HepG2 (cell line): ENCODE data around the gene TCAP. TPM values are rescaled to one million over a fixed set of nuclear protein-coding genes. Genes with fewer than 3 reads are reported as not detected.

ENCODE experiments used
- ATAC-seq: fragments of 200-7000 bp; cut with Tn5 transposase; 3 replicates; pipeline ENCODE4 v1.9.1; 2020; ENCODE audit warnings: mild to moderate bottlenecking, moderate library complexity
- BruUV-seq: library from RNA; stranded (reverse); fragments of 400-500 nt; replicated peaks from 2 replicates; lab custom pipeline; 2021; lab: Mats Ljungman, UMichigan
- CTCF ChIA-PET: fragments of 300-600 bp; formaldehyde crosslinking; extraction: SDS; loops from one replicate; lab custom pipeline; 2021; ENCODE audit warnings: low total read pairs, inconsistent platforms, low intra/inter-chr PET ratio; lab: Yijun Ruan, JAX
- POLR2A ChIA-PET: fragments of 350-600 bp; sonication (Branson Sonifier 250); formaldehyde crosslinking; loops from one replicate; lab custom pipeline; 2020; ENCODE audit warnings: antibody characterized with exemption, inconsistent platforms; lab: Yijun Ruan, JAX
- DNase-seq: peaks from one replicate; pipeline ENCODE4 v3.0.0-alpha.2; 2015; ENCODE audit warnings: low spot score
- FAIRE-seq: peaks from 3 replicates; lab custom pipeline; 2011; peaks lifted over from hg19 to GRCh38; lab: Jason Lieb, UNC
- H2AFZ ChIP-seq: one replicate; pipeline ENCODE4 v1.6.1; 2011; ENCODE audit warnings: low read length, inconsistent platforms
- H3K27ac ChIP-seq: fragments of 300-600 bp; 3 replicates; pipeline ENCODE4 v1.8.0; 2011; ENCODE audit warnings: mixed run types, mild to moderate bottlenecking, mixed read lengths, low read length, inconsistent platforms; ENCODE audit not compliant: insufficient read depth; ENCODE audit errors: extremely low read length
- H3K27me3 ChIP-seq, 2 experiments: fragments of 200-600 bp in 1 of 2; 2 replicates in 1 of 2; 3 replicates in 1 of 2; pipeline versions ENCODE4 v1.6.0 to v1.8.0; 2011; ENCODE audit warnings: low read length in 2 of 2, mild to moderate bottlenecking in 2 of 2, moderate library complexity in 2 of 2, inconsistent platforms in 1 of 2; ENCODE audit not compliant: insufficient read depth in 2 of 2, control insufficient read depth in 1 of 2
- H3K36me3 ChIP-seq, 2 experiments: fragments of 200-600 bp in 1 of 2; replicated peaks in 1 of 2; 2 replicates in 1 of 2; 3 replicates in 1 of 2; pipeline versions ENCODE4 v1.5.1 to v1.8.0; 2011; ENCODE audit warnings: low read length in 2 of 2, inconsistent platforms in 1 of 2; ENCODE audit not compliant: insufficient read depth in 2 of 2, control insufficient read depth in 1 of 2
- H3K4me1 ChIP-seq: 2 replicates; pipeline ENCODE4 v1.5.1; 2012; ENCODE audit warnings: low read length, inconsistent platforms; ENCODE audit not compliant: insufficient read depth
- H3K4me2 ChIP-seq: 2 replicates; pipeline ENCODE4 v1.6.0; 2011; ENCODE audit warnings: low read depth, low read length, inconsistent platforms
- H3K4me3 ChIP-seq, 3 experiments: fragments of 200-600 bp in 1 of 3; sonication (generic), shearing (Covaris generic) in 1 of 3; replicated peaks in 1 of 3; 2 replicates each; pipeline ENCODE4 v1.5.1; 2011 to 2016; ENCODE audit warnings: low read length in 3 of 3, inconsistent platforms in 2 of 3, low read depth in 2 of 3, mild to moderate bottlenecking in 2 of 3, control low read depth in 1 of 3, mixed read lengths in 1 of 3; ENCODE audit not compliant: insufficient read depth in 1 of 3
- H3K79me2 ChIP-seq: one replicate; pipeline ENCODE4 v1.6.1; 2011; ENCODE audit warnings: low read length, inconsistent platforms; ENCODE audit not compliant: insufficient read depth
- H3K9ac ChIP-seq: 2 replicates; pipeline ENCODE4 v1.6.0; 2011; ENCODE audit warnings: mild to moderate bottlenecking, low read depth, low read length, inconsistent platforms; ENCODE audit not compliant: insufficient read depth
- H3K9me3 ChIP-seq: 2 replicates; pipeline ENCODE4 v1.5.1; 2012; ENCODE audit warnings: mild to moderate bottlenecking, low read length
- H4K20me1 ChIP-seq: 2 replicates; pipeline ENCODE4 v1.6.0; 2011; ENCODE audit warnings: inconsistent platforms, mild to moderate bottlenecking, low read length, moderate library complexity; ENCODE audit not compliant: insufficient read depth
- ATAD3A ChIP-seq: sonication (generic); formaldehyde crosslinking; IDR thresholded peaks from 2 replicates; pipeline ENCODE4 v1.4.0; 2020; ENCODE audit warnings: missing genetic modification reagents
- CBX1 ChIP-seq: IDR thresholded peaks from one replicate; pipeline ENCODE4 v1.6.1; 2016; ENCODE audit warnings: antibody characterized with exemption, low read depth
- CBX5 ChIP-seq: sonication (generic); formaldehyde crosslinking; IDR thresholded peaks from 2 replicates; pipeline ENCODE4 v1.4.0; 2020; ENCODE audit warnings: missing genetic modification reagents, borderline replicate concordance
- ETS1 ChIP-seq: sonication (generic); formaldehyde crosslinking; IDR thresholded peaks from 2 replicates; pipeline ENCODE4 v1.4.0; 2020; ENCODE audit warnings: missing genetic modification reagents
- GABPB1 ChIP-seq: IDR thresholded peaks from 2 replicates; pipeline ENCODE4 v1.6.1; 2016; ENCODE audit warnings: mild to moderate bottlenecking, missing genetic modification reagents, moderate library complexity, missing compliant biosample characterization
- HDAC2 ChIP-seq: sonication (generic); formaldehyde crosslinking; IDR thresholded peaks from 2 replicates; pipeline ENCODE4 v1.4.0; 2020; ENCODE audit warnings: missing genetic modification reagents
- HNF4G ChIP-seq, 2 experiments: sonication (generic) in 1 of 2; formaldehyde crosslinking in 1 of 2; IDR thresholded peaks; 2 replicates each; pipeline versions ENCODE4 v1.4.0 to v1.6.1; 2011 to 2020; ENCODE audit warnings: borderline replicate concordance in 2 of 2, low read depth in 2 of 2, mild to moderate bottlenecking in 2 of 2, low read length in 1 of 2, missing genetic modification reagents in 1 of 2, moderate library complexity in 1 of 2
- IKZF1 ChIP-seq: fragments of 450-650 bp; IDR thresholded peaks from 2 replicates; pipeline ENCODE4 v1.7.1; 2016
- KAT7 ChIP-seq: IDR thresholded peaks from 2 replicates; pipeline ENCODE4 v1.6.1; 2018; ENCODE audit warnings: borderline replicate concordance, missing compliant biosample characterization
- POGZ ChIP-seq: sonication (generic); formaldehyde crosslinking; IDR thresholded peaks from 2 replicates; pipeline ENCODE4 v1.4.0; 2020; ENCODE audit warnings: mild to moderate bottlenecking, missing genetic modification reagents
- SALL1 ChIP-seq: sonication (generic); formaldehyde crosslinking; IDR thresholded peaks from 2 replicates; pipeline ENCODE4 v1.8.0; 2022; ENCODE audit warnings: mild to moderate bottlenecking, missing genetic modification reagents
- SAP130 ChIP-seq: IDR thresholded peaks from 2 replicates; pipeline ENCODE4 v1.6.1; 2016; ENCODE audit warnings: low read depth
- SP5 ChIP-seq: IDR thresholded peaks from 2 replicates; pipeline ENCODE4 v1.6.1; 2016; ENCODE audit warnings: low read depth, borderline replicate concordance
- SSRP1 ChIP-seq: IDR thresholded peaks from 2 replicates; pipeline ENCODE4 v1.6.1; 2016; ENCODE audit warnings: control low read depth
- TBX3 ChIP-seq: fragments of 450-650 bp; IDR thresholded peaks from 2 replicates; pipeline ENCODE4 v1.6.1; 2017; ENCODE audit warnings: antibody characterized with exemption, mild to moderate bottlenecking, inconsistent platforms, borderline replicate concordance
- TERF1 ChIP-seq: sonication (generic); formaldehyde crosslinking; IDR thresholded peaks from 2 replicates; pipeline ENCODE4 v1.8.0; 2022; ENCODE audit warnings: mild to moderate bottlenecking, missing genetic modification reagents, moderate library complexity
- XRCC5 ChIP-seq: fragments of 200-400 bp; formaldehyde crosslinking; optimal IDR thresholded peaks from 2 replicates; pipeline ENCODE3; 2017; ENCODE audit warnings: mild to moderate bottlenecking, low read length
- ZMYM3 ChIP-seq: sonication (generic); formaldehyde crosslinking; IDR thresholded peaks from 2 replicates; pipeline ENCODE4 v1.5.1; 2020; ENCODE audit warnings: mild to moderate bottlenecking, missing genetic modification reagents
- ZNF12 ChIP-seq: sonication (generic); formaldehyde crosslinking; IDR thresholded peaks from 2 replicates; pipeline ENCODE4 v1.5.0; 2020; ENCODE audit warnings: missing genetic modification reagents
- ZNF564 ChIP-seq: sonication (generic); formaldehyde crosslinking; IDR thresholded peaks from 2 replicates; pipeline ENCODE4 v1.8.1; 2023; ENCODE audit warnings: mild to moderate bottlenecking, missing genetic modification reagents
- ZNF567 ChIP-seq: sonication (generic); formaldehyde crosslinking; IDR thresholded peaks from 2 replicates; pipeline ENCODE4 v1.8.1; 2023; ENCODE audit warnings: mild to moderate bottlenecking, missing genetic modification reagents, borderline replicate concordance
- ZNF850 ChIP-seq: sonication (generic); formaldehyde crosslinking; conservative IDR thresholded peaks from 2 replicates; pipeline ENCODE4 v1.9.0; 2021; ENCODE audit warnings: mild to moderate bottlenecking, missing genetic modification reagents
- WGBS: methylation state at CpG from one replicate; pipeline ENCODE4 v1.1.6; 2017; ENCODE audit warnings: low lambda C conversion rate; 5-methylcytosine and 5-hydroxymethylcytosine counted together
- in situ Hi-C: cut with HindIII; loops from 2 replicates; pipeline ENCODE4 v1.10.0; 2017; ENCODE audit warnings: low pct_unique_long_range_greater_than_20kb; ENCODE audit not compliant: extremely low pct_ligation_motif_present
- intact Hi-C: fragments of 100-400 bp; cut with micrococcal nuclease; formaldehyde crosslinking; loops from one replicate; pipeline ENCODE4 v1.10.0; 2022; ENCODE audit not compliant: unreplicated experiment
- polyA plus RNA-seq, 8 experiments: library from polyadenylated mRNA; depleted of rRNA in 3 of 8; stranded (reverse) in 7 of 8; unstranded in 1 of 8; fragments of >200 nt; fragmentation: Illumina TruSeq in 4 of 8; extraction: Trizol in 4 of 8; gene quantifications; 2 replicates each; pipeline versions ENCODE4 v1.2.1 to v1.2.3, GENCODE V29; 2011 to 2016; ENCODE audit warnings: low read depth in 4 of 8, missing spikeins in 1 of 8, mixed read lengths in 1 of 8; ENCODE audit not compliant: insufficient read depth in 1 of 8
- total RNA-seq, 5 experiments: library from RNA; depleted of rRNA; stranded (reverse); fragments of >200 nt; fragmentation: Illumina TruSeq; extraction: Trizol; gene quantifications; 2 replicates each; pipeline ENCODE4 v1.2.3, GENCODE V29; 2016; ENCODE audit warnings: low read depth in 1 of 5
- TF ChIP-seq, protein P1 (sequence below): sonication (generic); IDR thresholded peaks from 2 replicates; pipeline ENCODE4 v1.6.1; 2016; ENCODE audit warnings: low read depth, borderline replicate concordance

TCAP gene
- total and polyA plus RNA-seq, 2 of the 13 experiments (the other 11 are each of a cell fraction or from before 2014, with no cell fraction given) = 0.24 to 0.65 TPM

DNA sequence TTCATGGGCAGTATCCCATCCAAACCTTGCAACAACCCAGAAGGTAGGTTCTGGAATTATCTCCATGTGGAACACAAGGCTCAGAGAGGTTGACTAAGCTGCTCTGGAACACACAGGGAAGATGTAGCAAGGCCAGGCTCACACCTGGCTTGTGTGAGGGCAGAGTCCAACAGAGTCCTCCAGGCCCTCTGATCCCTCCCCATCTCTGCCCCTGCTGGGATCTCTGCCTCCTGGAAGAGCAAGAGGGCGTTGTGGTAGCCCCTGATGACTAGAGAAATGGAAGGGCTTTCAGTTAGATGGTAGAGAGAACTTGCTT is 45.4 kb upstream of the TCAP start:
- intact Hi-C loops = no loop called here
- no peaks in the 10 kb centered on the region for H3K9me3 ChIP-seq
- H3K9ac ChIP-seq = no peak overlapping the region
- in situ Hi-C loops = loop anchor here (5.0 kb wide), 3 partner anchors 53 to 133 kb away; no protein-coding TSS in a partner anchor
- no peaks in the 10 kb centered on the region for H3K79me2 ChIP-seq
- no peak overlapping the region for H3K4me2 ChIP-seq
- FAIRE-seq = peak; percentile 83
- no TSS peak for BruUV-seq
- H3K4me1 ChIP-seq = peaks cover 34% of the 10 kb centered on the region
- ChIA-PET POLR2A (interaction anchor here (0.6 to 1.3 kb wide), 3 partner anchors 18 to 75 kb away, joined by 3 to 5 read pairs (median 5); no protein-coding TSS in a partner anchor), CTCF (interaction anchor here (1.2 to 4.7 kb wide), 2 partner anchors 51 to 135 kb away, joined by 6 to 136 read pairs; partner anchors contain the start of gene PNMT)
- DNase-seq = peak; percentile 44
- ATAC-seq = peak; percentile 15; the same call in 2 of the 3 replicates
- 0% methylated on average over 1 of the region's 1 CpG for WGBS
- H3K36me3 ChIP-seq = no peaks in the 10 kb centered on the region
- H3K27me3 ChIP-seq = peaks cover 5 to 53% of the 10 kb centered on the region in 2 experiments
- H3K4me3 ChIP-seq = no peak overlapping the region
- H4K20me1 ChIP-seq = no peaks in the 10 kb centered on the region
- H2AFZ ChIP-seq = no peak overlapping the region
- no peak overlapping the region for H3K27ac ChIP-seq
- TF ChIP-seq KAT7 (CRISPR knock-in tag) = no peak
- TF ChIP-seq IKZF1 = no peak
- TF ChIP-seq CBX1 = peak; percentile 34
- TF ChIP-seq, protein P1, sequence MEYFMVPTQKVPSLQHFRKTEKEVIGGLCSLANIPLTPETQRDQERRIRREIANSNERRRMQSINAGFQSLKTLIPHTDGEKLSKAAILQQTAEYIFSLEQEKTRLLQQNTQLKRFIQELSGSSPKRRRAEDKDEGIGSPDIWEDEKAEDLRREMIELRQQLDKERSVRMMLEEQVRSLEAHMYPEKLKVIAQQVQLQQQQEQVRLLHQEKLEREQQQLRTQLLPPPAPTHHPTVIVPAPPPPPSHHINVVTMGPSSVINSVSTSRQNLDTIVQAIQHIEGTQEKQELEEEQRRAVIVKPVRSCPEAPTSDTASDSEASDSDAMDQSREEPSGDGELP = no peak; the same call in 1 of the 2 replicates
- no peak for TF ChIP-seq ATAD3A (CRISPR knock-in tag)
- no peak for TF ChIP-seq GABPB1
- 0 out of 2 replicates have a peak, but pooled peaks have one; percentile 46 for TF ChIP-seq SSRP1 (CRISPR knock-in tag)
- TF ChIP-seq HNF4G (IDR thresholded peaks at IDR 0.05; ENCODE audit: borderline replicate concordance, low read depth, low read length) = peak; percentile 57
- no peak; the same call in 1 of the 2 replicates for TF ChIP-seq HNF4G (CRISPR knock-in tag; IDR thresholded peaks at IDR 0.05; ENCODE audit: borderline replicate concordance, low read depth)
- no peak for TF ChIP-seq ETS1 (CRISPR knock-in tag)
- TF ChIP-seq ZNF564 = no peak
- TF ChIP-seq ZNF850 (CRISPR knock-in tag) = no peak
- 0 out of 2 replicates have a peak, but pooled peaks have one; percentile 18 for TF ChIP-seq SALL1 (CRISPR knock-in tag)
- TF ChIP-seq ZMYM3 (CRISPR knock-in tag) = peak; percentile 97
- TF ChIP-seq SP5 (CRISPR knock-in tag) = 0 out of 2 replicates have a peak, but pooled peaks have one; percentile 26
- peak; percentile 79; the same call in 1 of the 2 replicates for TF ChIP-seq ZNF12 (CRISPR knock-in tag)
- 0 out of 2 replicates have a peak, but pooled peaks have one; percentile 61 for TF ChIP-seq CBX5 (CRISPR knock-in tag)
- no peak for TF ChIP-seq POGZ (CRISPR knock-in tag)
- peak; percentile 28; the same call in 1 of the 2 replicates for TF ChIP-seq SAP130
- no peak for TF ChIP-seq ZNF567 (CRISPR knock-in tag)
- no peak for TF ChIP-seq TERF1 (CRISPR knock-in tag)
- peak; percentile 53; the same call in 1 of the 2 replicates for TF ChIP-seq HDAC2 (CRISPR knock-in tag)
- peak; percentile 33 for TF ChIP-seq XRCC5
- TF ChIP-seq TBX3 = peak; percentile 49; the same call in 1 of the 2 replicates
